ENCODE results near the gene MAD1L1.

Gene MAD1L1

DNA sequence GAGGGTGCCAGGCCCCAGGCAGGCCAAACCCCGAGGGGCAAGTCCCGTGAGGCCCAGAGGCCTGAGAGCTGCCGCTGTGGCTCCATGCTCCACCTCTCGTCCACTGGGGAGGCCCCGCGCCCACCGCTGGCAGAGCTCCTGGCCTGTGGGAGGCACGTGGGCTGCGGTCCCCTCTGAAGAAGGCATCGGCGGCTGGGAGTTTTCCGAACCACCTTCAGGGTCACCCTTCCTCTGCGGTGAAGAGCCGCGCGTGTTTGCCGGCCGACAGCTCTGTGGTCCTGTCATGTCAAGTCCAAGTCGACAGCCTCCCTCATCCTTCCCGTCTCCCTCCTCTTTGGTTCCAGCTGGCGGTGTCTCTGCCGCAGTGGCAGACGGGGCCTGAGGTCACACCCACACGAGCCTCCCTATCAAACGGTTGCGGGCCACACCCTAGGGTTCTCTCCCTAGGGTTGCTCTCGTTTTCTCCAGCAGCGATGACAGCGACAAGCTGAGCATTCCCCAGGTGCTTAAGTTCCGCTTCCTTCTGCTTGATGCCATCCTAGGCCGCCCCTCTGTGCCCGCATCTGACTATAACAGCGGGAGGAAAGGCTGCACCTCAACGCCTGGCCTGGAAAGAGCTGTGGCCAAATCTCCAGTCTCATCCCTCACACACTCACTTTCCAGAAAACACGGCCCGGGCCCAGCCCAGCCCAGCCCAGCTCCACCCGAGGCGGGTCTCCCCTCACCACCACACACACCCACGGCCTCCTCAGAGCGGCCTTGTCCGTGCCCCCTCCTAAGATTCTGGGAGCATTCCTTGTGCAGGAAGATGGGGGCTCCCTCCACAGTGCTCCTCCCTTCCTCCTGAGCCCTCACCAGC, 377.6 kb downstream of the MAD1L1 start:
- no peak for DNase-seq (ENCODE audit: low read depth in 2 of 2)

DNA sequence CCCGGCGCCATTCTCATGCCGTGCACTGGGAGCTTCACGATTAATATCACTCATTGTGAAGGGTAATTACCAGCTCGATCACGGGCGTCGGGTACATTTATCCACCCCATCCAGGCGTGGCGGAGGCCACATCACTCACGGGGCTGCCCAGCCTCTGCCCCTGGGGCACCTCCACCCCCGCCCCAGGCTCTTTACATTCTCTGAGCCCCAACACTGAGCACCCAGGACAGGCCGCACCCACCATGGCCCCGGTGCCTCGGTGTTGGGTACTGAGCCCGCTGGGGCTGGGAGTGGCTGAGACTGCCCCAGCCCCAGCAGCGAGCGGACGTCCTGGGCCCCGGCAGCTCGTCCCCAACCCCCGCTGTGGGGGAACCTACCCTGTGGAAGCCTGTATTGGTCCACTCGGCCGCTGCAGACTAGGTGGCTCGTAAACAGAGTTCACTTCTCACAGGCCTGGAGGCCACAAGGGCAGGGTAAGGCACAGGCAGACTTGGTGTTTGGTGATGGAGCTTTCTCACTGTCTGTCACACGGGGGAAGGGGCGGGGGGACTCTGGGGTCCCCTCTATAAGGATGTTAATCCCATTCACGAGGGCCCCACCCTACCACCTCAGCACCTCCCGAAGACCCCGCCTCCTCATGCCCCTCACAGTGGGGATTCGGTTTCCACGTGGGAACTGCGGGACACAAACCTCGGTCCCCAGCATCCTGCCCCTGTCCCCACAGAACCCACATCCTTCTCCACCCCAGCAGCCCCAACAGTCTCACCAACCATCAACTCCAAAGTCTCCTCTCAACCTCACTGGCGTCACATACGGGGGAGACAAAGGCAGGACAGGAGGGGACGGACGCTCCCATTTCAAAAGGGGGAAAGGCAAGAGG, 378.5 kb downstream of the MAD1L1 start:
- DNase-seq (ENCODE audit: low read depth in 2 of 2): no peak

- no peak for DNase-seq (ENCODE audit: low read depth in 2 of 2)
Observed at GRCh38 chr7:1853431-1853985, 379.2 kb downstream of the MAD1L1 start.

GRCh38 chr7:1852517-1853430, 380.0 kb downstream of the MAD1L1 start:
- no peak for DNase-seq (ENCODE audit: low read depth in 2 of 2)

DNA sequence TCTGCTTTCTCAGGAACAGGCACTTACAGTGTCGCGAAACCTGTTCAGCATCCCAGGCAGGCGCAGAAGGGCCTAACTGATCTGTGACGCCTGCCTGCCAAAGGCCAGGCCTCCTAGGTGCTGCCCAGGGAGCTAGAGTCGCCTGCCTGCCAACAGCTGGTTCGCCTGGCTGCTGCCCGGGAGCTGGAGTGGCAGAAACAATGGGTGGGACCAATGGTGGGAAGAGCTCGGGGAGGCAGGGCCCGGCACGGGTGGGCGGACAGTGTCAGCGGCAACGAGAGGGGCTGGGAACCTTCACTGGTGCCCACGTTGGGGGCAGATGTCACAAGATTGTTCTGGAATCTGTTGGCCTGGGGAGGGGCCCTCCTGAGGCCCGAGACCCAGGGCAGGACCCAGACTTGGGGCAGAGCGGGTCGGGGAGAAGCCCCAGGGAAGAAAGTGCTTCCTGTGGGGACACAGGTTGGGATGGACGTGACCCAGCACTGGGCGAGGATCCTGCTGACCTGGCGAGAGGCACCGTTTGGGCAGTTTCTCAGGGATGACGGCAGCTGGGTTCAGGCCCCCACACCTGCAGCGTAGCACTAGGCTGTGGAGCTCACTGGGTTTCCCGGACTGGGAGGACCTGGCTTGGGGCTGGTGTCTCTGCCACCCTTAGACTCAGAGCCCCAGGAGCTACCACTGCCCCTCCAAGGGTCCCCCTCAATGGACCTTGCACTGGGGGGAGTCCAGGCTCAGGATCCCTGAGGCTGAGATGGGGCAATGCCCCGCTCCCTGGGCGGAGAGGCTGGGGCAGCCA, 380.8 kb downstream of the MAD1L1 start:
- no peak for DNase-seq (ENCODE audit: low read depth in 2 of 2)

GRCh38 chr7:1850976-1851571, 381.7 kb downstream of the MAD1L1 start:
- DNase-seq (ENCODE audit: low read depth in 2 of 2): no peak

GRCh38 chr7:1850111-1850975, 382.4 kb downstream of the MAD1L1 start:
- DNase-seq (ENCODE audit: low read depth in 2 of 2): no peak

- DNase-seq (ENCODE audit: low read depth in 2 of 2): no peak
Observed at GRCh38 chr7:1849351-1850041, 383.2 kb downstream of the MAD1L1 start.

- no peak for DNase-seq (ENCODE audit: low read depth in 2 of 2)
Observed at GRCh38 chr7:1848911-1849311, 383.8 kb downstream of the MAD1L1 start.

DNA sequence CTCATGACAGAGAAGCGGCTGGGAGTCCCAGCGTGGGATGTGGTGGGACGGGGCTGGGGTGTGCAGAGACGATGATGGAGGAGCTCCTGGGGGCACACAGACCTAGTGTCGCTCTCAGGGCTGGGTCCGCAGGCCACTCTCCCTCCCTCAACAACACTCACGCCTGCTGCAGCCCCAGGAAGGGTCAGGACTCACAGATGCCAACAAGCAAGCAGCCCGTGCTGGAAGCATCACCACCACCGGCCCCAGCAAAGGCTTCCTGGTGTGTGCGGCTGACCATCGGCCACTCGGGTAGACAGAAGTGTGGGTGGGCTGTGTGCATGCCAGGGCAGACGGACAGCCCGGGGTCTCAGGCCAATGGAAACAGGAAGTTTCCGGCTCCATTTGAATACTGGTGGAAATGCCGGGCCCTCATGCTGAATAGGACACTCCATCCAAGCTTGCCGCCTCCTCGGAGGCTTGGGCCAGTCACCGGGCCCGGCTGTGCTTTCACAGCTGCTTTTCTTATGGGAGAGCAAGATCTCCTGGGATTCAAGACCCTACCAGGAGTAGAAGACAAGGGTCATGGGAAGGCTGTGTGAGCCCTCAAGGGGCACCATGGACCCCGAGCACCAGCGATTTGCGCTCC, 384.6 kb downstream of the MAD1L1 start:
- DNase-seq (ENCODE audit: low read depth in 2 of 2): no peak

- no peak for DNase-seq (ENCODE audit: low read depth in 2 of 2)
Observed at GRCh38 chr7:1847260-1848001, 385.3 kb downstream of the MAD1L1 start.

GRCh38 chr7:1846331-1847065, 386.2 kb downstream of the MAD1L1 start:
- DNase-seq (ENCODE audit: low read depth in 2 of 2): no peak

DNA sequence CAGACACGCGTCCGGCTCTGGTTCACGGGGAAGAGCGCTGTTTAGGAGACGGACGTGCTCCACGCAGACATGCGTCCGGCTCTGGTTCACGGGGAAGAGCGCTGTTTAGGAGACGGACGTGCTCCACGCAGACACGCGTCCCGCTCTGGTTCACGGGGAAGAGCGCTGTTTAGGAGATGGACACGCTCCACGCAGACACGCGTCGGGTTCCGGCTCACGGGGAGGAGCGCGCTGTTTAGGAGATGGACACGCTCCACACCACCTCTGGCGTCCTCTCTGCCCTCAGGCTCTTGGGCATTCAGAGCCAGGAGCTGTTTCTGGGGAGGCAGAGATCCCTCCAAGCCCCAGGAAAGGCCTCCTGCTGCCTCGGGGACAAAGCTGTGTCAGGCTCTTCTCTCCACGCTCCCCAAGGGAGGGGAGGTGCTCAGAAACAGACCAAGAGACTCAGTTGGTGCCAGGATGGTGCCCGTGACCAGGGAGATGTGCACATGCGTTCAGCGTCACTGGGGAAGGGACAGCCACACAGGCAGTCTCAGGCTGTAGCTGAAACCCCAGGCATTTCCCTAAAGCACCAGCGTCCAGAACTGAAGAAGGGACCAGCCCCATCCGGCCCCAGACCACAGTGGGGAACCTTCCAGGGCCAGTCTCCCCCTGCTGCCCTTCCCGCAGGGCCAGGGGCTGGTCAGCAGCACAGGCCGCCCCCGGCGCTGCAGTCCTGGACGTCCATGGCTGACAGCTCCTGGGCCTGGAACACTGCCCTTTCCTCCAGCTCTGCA, 387.0 kb downstream of the MAD1L1 start:
- DNase-seq (ENCODE audit: low read depth in 2 of 2): no peak

DNA sequence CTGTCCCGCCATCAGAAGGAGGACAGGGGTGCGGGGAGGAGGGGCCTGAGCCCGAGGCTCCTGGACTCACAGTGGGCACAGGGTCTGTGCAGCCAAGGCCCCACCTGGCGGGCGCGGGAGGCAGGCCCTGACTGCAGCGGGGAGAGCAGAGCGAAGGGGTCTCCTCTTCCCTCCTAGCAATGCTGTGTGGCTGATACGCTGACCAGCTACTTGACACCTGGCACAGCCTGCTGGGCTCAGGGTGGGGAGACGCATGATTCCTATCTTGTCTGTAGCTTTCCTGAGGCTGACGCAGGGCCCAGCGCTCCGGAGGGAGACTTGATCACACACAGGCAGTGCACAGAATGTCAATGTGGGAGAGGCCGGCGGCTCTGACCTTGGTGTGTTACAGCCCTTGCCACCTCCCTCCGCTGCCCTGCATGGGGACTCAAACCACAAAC, 387.8 kb downstream of the MAD1L1 start:
- no peak for DNase-seq (ENCODE audit: low read depth in 2 of 2)

DNA sequence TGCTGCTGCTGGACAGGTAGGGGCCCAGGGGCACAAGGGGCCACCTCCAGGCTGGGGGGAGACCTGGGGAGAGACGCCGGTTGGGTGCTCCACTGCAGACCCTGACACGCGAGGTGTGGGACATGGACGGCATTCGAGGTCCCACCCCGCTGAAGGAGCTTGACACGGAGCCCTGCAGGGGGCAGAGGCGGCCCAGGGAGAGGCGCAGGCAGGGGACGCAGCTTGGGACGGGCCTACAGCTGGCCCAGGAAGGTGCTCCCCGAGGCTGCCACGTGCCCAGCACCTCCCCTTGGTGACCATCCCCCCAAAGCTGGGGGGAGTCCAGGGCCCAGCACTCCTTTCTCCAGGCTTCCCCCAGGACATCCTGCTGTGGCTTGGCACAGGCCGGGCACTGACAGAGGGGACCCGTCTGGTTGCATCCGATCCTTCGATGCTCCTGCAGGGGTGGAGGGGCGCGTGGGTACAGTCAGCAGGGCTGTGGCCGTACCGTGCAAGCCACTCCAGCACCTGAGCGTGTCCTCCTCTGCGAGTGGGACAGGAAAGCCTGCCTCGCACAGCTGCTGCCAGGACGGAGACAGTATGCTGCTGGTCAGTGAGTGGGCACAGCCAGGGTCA, 388.3 kb downstream of the MAD1L1 start:
- DNase-seq (ENCODE audit: low read depth in 2 of 2): no peak

Measured in stimulated activated CD8-positive, alpha-beta memory T cell treated with anti-CD3 and anti-CD28 coated beads, Interleukin-15, amount 100 ng/mL, for 48 hours (primary cell).